ENCODE measurements around the gene PWP2. TPM values are rescaled to one million over a fixed set of nuclear protein-coding genes. Genes with fewer than 3 reads are reported as not detected.
"Not testable (repeated sequence)": the region's sequence is repeated elsewhere in the genome, so short reads cannot be mapped to it uniquely, and the experiment has no call there.

PWP2 gene
- total RNA-seq, 4 donors from 2014 or later, result 5.4 to 18.3 (median 6.6) TPM

GRCh38 chr21:44127827-44128226, 20.6 kb downstream of the PWP2 start:
- WGBS, 2 donors, result no CpG with 5 or more reads among the region's 19 CpGs
- intact Hi-C loops (cut with DNase I), result not testable (repeated sequence)

GRCh38 chr21:44133715-44134057, 26.5 kb downstream of the PWP2 start:
- H3K27me3 ChIP-seq; H3K9me3 ChIP-seq; intact Hi-C loops (cut with DNase I); H3K36me3 ChIP-seq; DNase-seq; H3K4me1 ChIP-seq: not testable (repeated sequence)
- Histone ChIP-seq H3K27ac (peak overlapping the region in 1 of 4 donors; percentile 56), H3K4me3 (peak overlapping the region in 1 of 4 donors; percentile 25)
- no CpG with 5 or more reads among the region's 35 CpGs for WGBS, 2 donors

More at GRCh38 chr21:44127827-44128226, 20.6 kb downstream of the PWP2 start:
- H3K4me3 ChIP-seq, H3K36me3 ChIP-seq, H3K27ac ChIP-seq, H3K9me3 ChIP-seq, DNase-seq, H3K27me3 ChIP-seq, H3K4me1 ChIP-seq: not testable (repeated sequence)

- H3K4me3 ChIP-seq; H3K27me3 ChIP-seq; H3K27ac ChIP-seq; H3K36me3 ChIP-seq; intact Hi-C loops (cut with DNase I); H3K9me3 ChIP-seq; DNase-seq; H3K4me1 ChIP-seq: not testable (repeated sequence)
- WGBS, 2 donors, result no CpG with 5 or more reads among the region's 8 CpGs
Observed at GRCh38 chr21:44134732-44135131, 27.5 kb downstream of the PWP2 start.

GRCh38 chr21:44138039-44138438, 30.8 kb downstream of the PWP2 start:
- DNase-seq; H3K9me3 ChIP-seq; H3K27me3 ChIP-seq; intact Hi-C loops (cut with DNase I); H3K4me3 ChIP-seq; H3K4me1 ChIP-seq; H3K36me3 ChIP-seq; H3K27ac ChIP-seq: not testable (repeated sequence)
- WGBS, 2 donors, result no CpG with 5 or more reads among the region's 15 CpGs

- H3K4me1 ChIP-seq; DNase-seq; H3K36me3 ChIP-seq; H3K27me3 ChIP-seq; H3K4me3 ChIP-seq; intact Hi-C loops (cut with DNase I); H3K9me3 ChIP-seq; H3K27ac ChIP-seq: not testable (repeated sequence)
- no CpG with 5 or more reads among the region's 30 CpGs for WGBS, 2 donors
Observed at GRCh38 chr21:44139787-44140551, 32.8 kb downstream of the PWP2 start.

GRCh38 chr21:44140552-44140932, 33.3 kb downstream of the PWP2 start:
- H3K36me3 ChIP-seq; H3K27me3 ChIP-seq; DNase-seq; H3K4me1 ChIP-seq; H3K27ac ChIP-seq; intact Hi-C loops (cut with DNase I); H3K4me3 ChIP-seq; H3K9me3 ChIP-seq: not testable (repeated sequence)
- WGBS, 2 donors, result no CpG with 5 or more reads among the region's 18 CpGs

GRCh38 chr21:44142470-44142869, 35.3 kb downstream of the PWP2 start:
- H3K4me1 ChIP-seq; intact Hi-C loops (cut with DNase I); H3K36me3 ChIP-seq; DNase-seq; H3K27ac ChIP-seq; H3K4me3 ChIP-seq; H3K27me3 ChIP-seq; H3K9me3 ChIP-seq: not testable (repeated sequence)
- no CpG with 5 or more reads among the region's 10 CpGs for WGBS, 2 donors

GRCh38 chr21:44143380-44143779, 36.2 kb downstream of the PWP2 start:
- H3K27me3 ChIP-seq; H3K9me3 ChIP-seq; H3K27ac ChIP-seq; H3K36me3 ChIP-seq; H3K4me3 ChIP-seq; intact Hi-C loops (cut with DNase I); H3K4me1 ChIP-seq; DNase-seq: not testable (repeated sequence)
- no CpG with 5 or more reads among the region's 17 CpGs for WGBS, 2 donors

- H3K27me3 ChIP-seq; H3K4me1 ChIP-seq; H3K9me3 ChIP-seq; DNase-seq; H3K36me3 ChIP-seq; H3K4me3 ChIP-seq; intact Hi-C loops (cut with DNase I); H3K27ac ChIP-seq: not testable (repeated sequence)
- WGBS, 2 donors, result no CpG with 5 or more reads among the region's 8 CpGs
Observed at GRCh38 chr21:44143996-44144395, 36.8 kb downstream of the PWP2 start.

- H3K4me3 ChIP-seq; H3K36me3 ChIP-seq; H3K4me1 ChIP-seq; intact Hi-C loops (cut with DNase I); H3K9me3 ChIP-seq; H3K27ac ChIP-seq; H3K27me3 ChIP-seq; DNase-seq: not testable (repeated sequence)
- no CpG with 5 or more reads among the region's 22 CpGs for WGBS, 2 donors
Observed at GRCh38 chr21:44144784-44145602, 37.8 kb downstream of the PWP2 start.

GRCh38 chr21:44145616-44146015, 38.4 kb downstream of the PWP2 start:
- H3K36me3 ChIP-seq; intact Hi-C loops (cut with DNase I); DNase-seq; H3K9me3 ChIP-seq; H3K4me1 ChIP-seq; H3K4me3 ChIP-seq; H3K27ac ChIP-seq; H3K27me3 ChIP-seq: not testable (repeated sequence)
- no CpG with 5 or more reads among the region's 12 CpGs for WGBS, 2 donors

- DNase-seq; H3K4me1 ChIP-seq; H3K27ac ChIP-seq; intact Hi-C loops (cut with DNase I); H3K9me3 ChIP-seq; H3K4me3 ChIP-seq; H3K36me3 ChIP-seq; H3K27me3 ChIP-seq: not testable (repeated sequence)
- WGBS, 2 donors, result no CpG with 5 or more reads among the region's 8 CpGs
Observed at GRCh38 chr21:44147108-44147507, 39.9 kb downstream of the PWP2 start.

- H3K9me3 ChIP-seq; H3K27me3 ChIP-seq; H3K4me1 ChIP-seq; H3K36me3 ChIP-seq; intact Hi-C loops (cut with DNase I); H3K4me3 ChIP-seq; DNase-seq; H3K27ac ChIP-seq: not testable (repeated sequence)
- WGBS, 2 donors, result no CpG with 5 or more reads among the region's 10 CpGs
Observed at GRCh38 chr21:44150255-44150654, 43.1 kb downstream of the PWP2 start.

All from esophagus squamous epithelium (tissue), 5 donors.